GM12878 (cell line): ENCODE data around the gene GABBR2. TPM values are rescaled to one million over a fixed set of nuclear protein-coding genes. Genes with fewer than 3 reads are reported as not detected.

Experiments
- ATAC-seq: fragments of 200-7000 bp; cut with Tn5 transposase; 3 replicates; pipeline ENCODE4 v1.9.1; 2020; ENCODE audit warnings: mild to moderate bottlenecking, moderate library complexity
- BruUV-seq: library from RNA; stranded (reverse); fragments of 400-500 nt; replicated peaks from 2 replicates; lab custom pipeline; 2021; lab: Mats Ljungman, UMichigan
- CTCF ChIA-PET: fragments of 300-600 bp; sonication (Branson Sonifier 250); formaldehyde crosslinking; extraction: SDS; loops from one replicate; lab custom pipeline; 2021; ENCODE audit warnings: inconsistent platforms; lab: Yijun Ruan, JAX
- POLR2A ChIA-PET: fragments of 350-600 bp; formaldehyde crosslinking; extraction: SDS; loops from one replicate; lab custom pipeline; 2021; ENCODE audit warnings: inconsistent platforms; lab: Charles Lee
- RAD21 ChIA-PET: fragments of 300-600 bp; sonication (Branson Sonifier 250); formaldehyde crosslinking; loops from one replicate; lab custom pipeline; 2023; ENCODE audit warnings: antibody characterized with exemption; ENCODE audit not compliant: unreplicated experiment; lab: Charles Lee
- SMC1A ChIA-PET: fragments of 300-600 bp; sonication (Branson Sonifier 250); formaldehyde crosslinking; loops from one replicate; lab custom pipeline; 2023; ENCODE audit not compliant: unreplicated experiment, uncharacterized antibody; lab: Charles Lee
- DNase-seq: peaks from one replicate; pipeline ENCODE4 v3.0.0-alpha.2; 2011; ENCODE audit warnings: low read depth, low spot score
- FAIRE-seq: peaks from 3 replicates; lab custom pipeline; 2011; peaks lifted over from hg19 to GRCh38; lab: Jason Lieb, UNC
- H2AFZ ChIP-seq: 2 replicates; pipeline ENCODE4 v1.6.0; 2011; ENCODE audit warnings: low read depth, low read length, control low read depth; ENCODE audit not compliant: control insufficient read depth
- H3K27ac ChIP-seq: 2 replicates; pipeline ENCODE4 v1.5.1; 2011; ENCODE audit warnings: control low read depth; ENCODE audit not compliant: control insufficient read depth, insufficient read depth
- H3K27me3 ChIP-seq, 2 experiments: replicated peaks in 1 of 2; 2 replicates each; pipeline versions ENCODE4 v1.6.0 to v1.6.1; 2011; ENCODE audit warnings: low read length in 1 of 2; ENCODE audit not compliant: control insufficient read depth in 2 of 2, insufficient read depth in 2 of 2
- H3K36me3 ChIP-seq, 2 experiments: 2 replicates each; pipeline ENCODE4 v1.5.1; 2011; ENCODE audit warnings: low read length in 1 of 2; ENCODE audit not compliant: control insufficient read depth in 2 of 2, insufficient read depth in 2 of 2
- H3K4me1 ChIP-seq: 2 replicates; pipeline ENCODE4 v1.6.1; 2011; ENCODE audit warnings: mild to moderate bottlenecking, low read length, moderate library complexity, mixed read lengths; ENCODE audit not compliant: control insufficient read depth, insufficient read depth
- H3K4me2 ChIP-seq: 2 replicates; pipeline ENCODE4 v1.6.0; 2011; ENCODE audit warnings: control low read depth; ENCODE audit not compliant: control insufficient read depth, insufficient read depth
- H3K4me3 ChIP-seq: fragments of 200-600 bp; sonication (generic); 2 replicates; pipeline ENCODE4 v1.5.1; 2016
- H3K79me2 ChIP-seq: 2 replicates; pipeline ENCODE4 v1.6.0; 2011; ENCODE audit warnings: low read length; ENCODE audit not compliant: control insufficient read depth, insufficient read depth
- H3K9ac ChIP-seq: 2 replicates; pipeline ENCODE4 v1.8.0; 2011; ENCODE audit warnings: low read length, control low read depth, mixed read lengths; ENCODE audit not compliant: control insufficient read depth, insufficient read depth
- H3K9me3 ChIP-seq: replicated peaks from 3 replicates; pipeline ENCODE4 v1.5.1; 2011; ENCODE audit warnings: mild to moderate bottlenecking, low read length; ENCODE audit not compliant: control insufficient read depth, insufficient read depth
- H4K20me1 ChIP-seq: 2 replicates; pipeline ENCODE4 v1.6.0; 2011; ENCODE audit not compliant: control insufficient read depth, insufficient read depth
- ATF7 ChIP-seq: fragments of 450-650 bp; IDR thresholded peaks from 2 replicates; pipeline ENCODE4 v1.6.1; 2016; ENCODE audit warnings: low read depth, mild to moderate bottlenecking
- CREB1 ChIP-seq: IDR thresholded peaks from 2 replicates; pipeline ENCODE4 v1.6.1; 2012; ENCODE audit warnings: low read depth, mild to moderate bottlenecking, inconsistent platforms
- E4F1 ChIP-seq: fragments of 450-650 bp; IDR thresholded peaks from 2 replicates; pipeline ENCODE4 v1.6.1; 2018; ENCODE audit warnings: borderline replicate concordance, mild to moderate bottlenecking; ENCODE audit not compliant: partially characterized antibody
- MYB ChIP-seq: fragments of 150-350 bp; IDR thresholded peaks from 2 replicates; pipeline ENCODE4 v1.6.1; 2014; ENCODE audit warnings: mild to moderate bottlenecking, low read depth, low read length, borderline replicate concordance
- NR2C2 ChIP-seq: IDR thresholded peaks from 2 replicates; pipeline ENCODE4 v1.6.1; 2011; ENCODE audit warnings: borderline replicate concordance, low read depth; ENCODE audit not compliant: control insufficient read depth, insufficient read length
- PAX8 ChIP-seq: fragments of 450-650 bp; IDR thresholded peaks from 2 replicates; pipeline ENCODE4 v1.6.1; 2017; ENCODE audit warnings: mild to moderate bottlenecking, moderate library complexity
- POU2F2 ChIP-seq: IDR thresholded peaks from 3 replicates; pipeline ENCODE4 v1.6.1; 2011; ENCODE audit warnings: low read depth, mild to moderate bottlenecking, low read length, borderline replicate concordance
- SMARCA5 ChIP-seq: fragments of 450-650 bp; IDR thresholded peaks from 2 replicates; pipeline ENCODE4 v1.6.1; 2017; ENCODE audit warnings: mild to moderate bottlenecking
- SUZ12 ChIP-seq: fragments of 200-600 bp; sonication (generic); IDR thresholded peaks from one replicate; pipeline ENCODE4 v1.6.1; 2018; ENCODE audit warnings: antibody characterized with exemption, mild to moderate bottlenecking; ENCODE audit not compliant: unreplicated experiment
- TBL1XR1 ChIP-seq: IDR thresholded peaks from 2 replicates; pipeline ENCODE4 v1.6.1; 2012; ENCODE audit warnings: low read depth, low read length, improper control_type of control experiment
- USF2 ChIP-seq: IDR thresholded peaks from 2 replicates; pipeline ENCODE4 v1.6.1; 2011; ENCODE audit warnings: low read depth, low read length, improper control_type of control experiment, borderline replicate concordance
- ZNF622 ChIP-seq: fragments of 450-650 bp; IDR thresholded peaks from 2 replicates; pipeline ENCODE4 v1.6.1; 2017; ENCODE audit warnings: mild to moderate bottlenecking, inconsistent platforms
- ZNF687 ChIP-seq: fragments of 450-650 bp; IDR thresholded peaks from 2 replicates; pipeline ENCODE4 v1.6.1; 2017; ENCODE audit warnings: mild to moderate bottlenecking, moderate library complexity
- WGBS: methylation state at CpG from one replicate; pipeline ENCODE4 v1.1.6; 2016; ENCODE audit warnings: low lambda C conversion rate; ENCODE audit not compliant: insufficient replicate concordance, insufficient coverage; ENCODE audit errors: missing lambda C conversion rate; 5-methylcytosine and 5-hydroxymethylcytosine counted together
- in situ Hi-C: fragments of 300-500 bp; cut with MboI; formaldehyde crosslinking; loops from 9 replicates; pipeline ENCODE4 v1.14.3; 2018; ENCODE audit warnings: mixed read lengths
- intact Hi-C: fragments of 100-400 bp; cut with micrococcal nuclease; formaldehyde crosslinking; loops from one replicate; pipeline ENCODE4 v1.14.2; 2022; ENCODE audit not compliant: unreplicated experiment
- polyA plus RNA-seq, 11 experiments: library from polyadenylated mRNA; depleted of rRNA in 4 of 11; unstranded in 6 of 11; stranded (reverse) in 5 of 11; fragments of >200 nt; fragmentation: Nextera tagmentation in 4 of 11; fragmentation: Illumina TruSeq in 1 of 11; extraction: Ambion mirVana in 4 of 11; extraction: Trizol in 1 of 11; gene quantifications; 1 replicate in 1 of 11; 2 replicates in 10 of 11; pipeline versions ENCODE4 v1.2.1 to v1.2.3, GENCODE V29; 2011 to 2016; ENCODE audit warnings: inconsistent platforms in 2 of 11, missing spikeins in 2 of 11, low read depth in 1 of 11
- total RNA-seq, 4 experiments: library from RNA; depleted of rRNA in 3 of 4; stranded (reverse); fragments of >200 nt in 3 of 4; fragmentation: Illumina TruSeq in 1 of 4; extraction: Trizol in 1 of 4; gene quantifications; 2 replicates each; pipeline versions ENCODE4 v1.2.1 to v1.2.3, GENCODE V29; 2013 to 2021

Gene GABBR2
- total and polyA plus RNA-seq, 10 of the 15 experiments (the other 5 are each of a cell fraction or from before 2014, with no cell fraction given): 0.02 to 2.2 (median 0.06) TPM; not detected in 2

GRCh38 chr9:98533132-98533531 lies 175.6 kb downstream of the GABBR2 start:
- in situ Hi-C loops (loop anchor here (10.0 kb wide), 1 partner anchor 242 kb away; no protein-coding TSS in a partner anchor), intact Hi-C loops (loop anchor here (10.0 kb wide), 1 partner anchor 218 kb away; no protein-coding TSS in a partner anchor)
- POLR2A ChIA-PET: interaction anchor here (0.6 kb wide), 1 partner anchor 478 kb away, joined by 6 read pairs; no protein-coding TSS in a partner anchor
- ATAC-seq (no peak), DNase-seq (no peak), FAIRE-seq (no peak)
- SMC1A ChIA-PET: no interaction called here
- Histone ChIP-seq H3K79me2 (no peaks in the 10 kb centered on the region), H3K4me2 (no peak overlapping the region), H3K27me3 (peaks cover 2 to 8% of the 10 kb centered on the region in 2 experiments; a peak in 1 of 4 replicates), H3K9ac (no peak overlapping the region), H3K9me3 (no peaks in the 10 kb centered on the region), H3K36me3 (no peaks in the 10 kb centered on the region), H3K4me3 (no peak overlapping the region), H3K27ac (no peak overlapping the region), H3K4me1 (no peaks in the 10 kb centered on the region), H2AFZ (no peak overlapping the region), H4K20me1 (no peaks in the 10 kb centered on the region)
- no TSS peak for BruUV-seq
- RAD21 ChIA-PET: no interaction called here
- WGBS: 13% methylated on average over 4 of the region's 4 CpGs
- no peak for TF ChIP-seq NR2C2
- TF ChIP-seq CREB1: no peak
- no peak for TF ChIP-seq POU2F2
- TF ChIP-seq ZNF622: no peak
- no peak for TF ChIP-seq SMARCA5
- TF ChIP-seq TBL1XR1: no peak
- TF ChIP-seq USF2: no peak
- TF ChIP-seq ZNF687: no peak
- TF ChIP-seq MYB: no peak
- TF ChIP-seq ATF7: no peak
- TF ChIP-seq PAX8: no peak
- TF ChIP-seq SUZ12: no peak
- no peak for TF ChIP-seq E4F1
- CTCF ChIA-PET: no interaction called here
